GM21367 (cell line): Measurements from ENCODE around the gene MGLL.

Source experiments
- ATAC-seq: cut with Tn5 transposase; IDR thresholded peaks from one replicate; pipeline ENCODE4 v1.9.1; 2021; ENCODE audit not compliant: unreplicated experiment

Gene MGLL

GRCh38 chr3:127761441-127761801 is 60.9 kb downstream of the MGLL start:
- no peak for ATAC-seq

GRCh38 chr3:127760791-127761440 is 61.4 kb downstream of the MGLL start:
- no peak for ATAC-seq

- no peak for ATAC-seq
Observed at GRCh38 chr3:127760361-127760760, 62.0 kb downstream of the MGLL start.

GRCh38 chr3:127759826-127760225 is 62.5 kb downstream of the MGLL start:
- no peak for ATAC-seq

GRCh38 chr3:127758013-127758412 is 64.3 kb downstream of the MGLL start:
- no peak for ATAC-seq

- ATAC-seq = no peak
Observed at GRCh38 chr3:127755305-127755681, 67.0 kb downstream of the MGLL start.

- no peak for ATAC-seq
Observed at GRCh38 chr3:127754411-127755304, 67.7 kb downstream of the MGLL start.

GRCh38 chr3:127753898-127754410 is 68.4 kb downstream of the MGLL start:
- ATAC-seq = no peak

GRCh38 chr3:127753338-127753737 is 69.0 kb downstream of the MGLL start:
- ATAC-seq = no peak

GRCh38 chr3:127751782-127752181 is 70.5 kb downstream of the MGLL start:
- ATAC-seq = no peak

- no peak for ATAC-seq
Observed at GRCh38 chr3:127751163-127751621, 71.1 kb downstream of the MGLL start.

GRCh38 chr3:127750226-127751031 is 71.9 kb downstream of the MGLL start:
- peak; percentile 37 for ATAC-seq

GRCh38 chr3:127749787-127750225 is 72.5 kb downstream of the MGLL start:
- no peak for ATAC-seq

- no peak for ATAC-seq
Observed at GRCh38 chr3:127749361-127749760, 73.0 kb downstream of the MGLL start.

- ATAC-seq = no peak
Observed at GRCh38 chr3:127748754-127749327, 73.5 kb downstream of the MGLL start.

GRCh38 chr3:127747751-127748521 is 74.4 kb downstream of the MGLL start:
- ATAC-seq = no peak

- ATAC-seq = no peak
Observed at GRCh38 chr3:127747066-127747465, 75.2 kb downstream of the MGLL start.

GRCh38 chr3:127746400-127747057 is 75.8 kb downstream of the MGLL start:
- ATAC-seq = no peak

GRCh38 chr3:127745656-127746399 is 76.5 kb downstream of the MGLL start:
- no peak for ATAC-seq
